NT2/D1 (cell line): ENCODE data around the gene BICD2.

Experiments
- SUZ12 ChIP-seq: IDR thresholded peaks from 2 replicates; pipeline ENCODE4 v1.6.1; 2011; ENCODE audit not compliant: insufficient read length, insufficient read depth; ENCODE audit errors: extremely low read depth
- ZNF274 ChIP-seq: IDR thresholded peaks from 2 replicates; pipeline ENCODE4 v1.6.1; 2011; ENCODE audit warnings: mild to moderate bottlenecking, low read depth, low read length

DNA sequence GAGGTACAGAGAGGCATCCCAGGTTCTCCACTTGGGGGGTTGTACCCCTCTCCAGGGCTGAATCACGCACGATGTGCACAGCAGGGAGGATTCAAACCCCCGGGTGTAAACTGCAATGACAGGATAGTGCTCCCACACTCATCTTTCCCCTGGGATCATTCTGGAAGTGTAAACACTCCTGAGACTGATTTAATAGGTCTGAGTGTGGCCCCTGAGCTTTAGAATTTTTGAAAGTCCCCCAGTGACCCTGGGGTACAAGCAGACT lies 16.5 kb downstream of the BICD2 start:
- TF ChIP-seq ZNF274 (no peak), SUZ12 (no peak)
